Ovary (tissue), 3 donors: ENCODE measurements around the gene DNAJA3.

Source experiments
- POLR2A ChIP-seq: fragments of 450-650 bp; IDR thresholded peaks from one replicate; pipeline ENCODE4 v1.6.1; 2017; ENCODE audit warnings: antibody characterized with exemption, mild to moderate bottlenecking, moderate library complexity
- TF ChIP-seq, protein P1 (sequence below), 3 donors: fragments of 450-650 bp in 2 of 3; fragments of 200-600 bp in 1 of 3; IDR thresholded peaks; one replicate each; pipeline versions ENCODE4 v1.5.1 to v1.8.0; 2016 to 2022; ENCODE audit warnings: antibody characterized with exemption in 3 of 3, mild to moderate bottlenecking in 1 of 3
- donor health status: DM: no; HTN: no; CAD: no.

DNA sequence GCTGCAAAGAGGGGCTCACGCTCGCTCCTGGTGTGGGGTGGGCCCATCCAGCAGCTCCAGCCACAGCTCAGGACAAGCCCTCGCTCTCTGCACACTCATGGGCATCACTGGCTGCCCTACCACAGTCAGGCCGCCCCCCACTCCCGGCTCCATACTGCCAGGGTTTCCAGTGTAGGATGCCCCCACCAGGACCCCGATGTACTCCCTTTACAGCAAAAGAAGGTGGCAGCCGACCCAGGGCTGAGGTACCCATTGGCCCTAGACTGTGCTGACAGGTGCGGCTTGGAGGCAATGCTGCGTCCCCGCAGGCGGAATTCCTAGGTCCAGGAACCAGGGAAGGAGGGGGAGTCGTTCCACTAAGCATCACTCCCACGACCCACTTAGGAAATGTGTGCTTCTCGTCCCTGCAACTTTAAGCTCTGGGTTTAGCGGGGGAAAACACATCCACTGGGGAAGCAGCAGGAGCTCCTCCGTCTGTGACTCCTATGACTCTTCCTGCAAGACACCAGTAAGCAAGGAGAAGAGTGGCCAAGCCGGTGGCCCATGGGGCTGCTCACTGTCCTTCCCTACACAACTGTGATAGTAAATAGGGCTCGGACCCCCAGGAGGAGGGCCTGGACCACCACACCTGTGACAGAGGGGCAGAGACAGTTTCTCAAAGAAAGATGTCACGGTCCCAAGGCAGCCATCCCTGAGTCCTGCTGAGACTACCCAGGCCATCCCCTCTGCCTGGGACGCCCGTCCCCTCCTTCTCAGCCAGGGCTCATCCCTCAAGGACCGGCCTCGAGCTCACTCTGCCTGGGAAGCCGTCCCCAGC is 22.3 kb upstream of the DNAJA3 start:
- TF ChIP-seq, protein P1, sequence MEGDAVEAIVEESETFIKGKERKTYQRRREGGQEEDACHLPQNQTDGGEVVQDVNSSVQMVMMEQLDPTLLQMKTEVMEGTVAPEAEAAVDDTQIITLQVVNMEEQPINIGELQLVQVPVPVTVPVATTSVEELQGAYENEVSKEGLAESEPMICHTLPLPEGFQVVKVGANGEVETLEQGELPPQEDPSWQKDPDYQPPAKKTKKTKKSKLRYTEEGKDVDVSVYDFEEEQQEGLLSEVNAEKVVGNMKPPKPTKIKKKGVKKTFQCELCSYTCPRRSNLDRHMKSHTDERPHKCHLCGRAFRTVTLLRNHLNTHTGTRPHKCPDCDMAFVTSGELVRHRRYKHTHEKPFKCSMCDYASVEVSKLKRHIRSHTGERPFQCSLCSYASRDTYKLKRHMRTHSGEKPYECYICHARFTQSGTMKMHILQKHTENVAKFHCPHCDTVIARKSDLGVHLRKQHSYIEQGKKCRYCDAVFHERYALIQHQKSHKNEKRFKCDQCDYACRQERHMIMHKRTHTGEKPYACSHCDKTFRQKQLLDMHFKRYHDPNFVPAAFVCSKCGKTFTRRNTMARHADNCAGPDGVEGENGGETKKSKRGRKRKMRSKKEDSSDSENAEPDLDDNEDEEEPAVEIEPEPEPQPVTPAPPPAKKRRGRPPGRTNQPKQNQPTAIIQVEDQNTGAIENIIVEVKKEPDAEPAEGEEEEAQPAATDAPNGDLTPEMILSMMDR (IDR thresholded peaks at IDR 0.05): no peak
- TF ChIP-seq POLR2A: no peak
